NAMALWA (cell line): Measurements from ENCODE around the gene BSND.
"Not testable (repeated sequence)": the region's sequence is repeated elsewhere in the genome, so short reads cannot be mapped to it uniquely, and the experiment has no call there.

Experiments
- DNase-seq: peaks from one replicate; pipeline ENCODE4 v3.0.0-alpha.2; 2015; ENCODE audit warnings: low spot score

The BSND gene

DNA sequence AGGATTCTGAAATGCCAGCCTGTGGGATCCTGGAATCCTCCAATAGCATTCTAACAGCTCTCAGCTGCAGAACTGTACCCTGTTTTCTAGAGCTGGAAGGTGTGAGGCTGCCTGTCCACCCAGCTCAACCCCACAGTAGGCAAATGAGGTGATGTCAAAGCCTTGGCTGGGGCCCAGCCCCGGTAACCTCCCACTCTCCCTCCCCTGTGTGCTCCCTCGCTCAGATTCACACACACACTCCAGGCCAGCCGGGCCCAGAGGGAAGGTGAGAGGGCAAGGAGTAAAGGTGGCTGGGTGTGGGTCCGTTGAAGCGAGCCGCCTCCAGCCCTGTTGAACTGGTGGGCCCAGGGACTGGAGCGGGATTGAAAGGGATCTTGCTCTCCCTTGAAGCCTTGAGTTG is at the start of gene BSND:
TSS of gene BSND (plus strand) at position 257 of the 400 bp plus-strand sequence. CDS start 254 bp downstream, outside the sequence.
- DNase-seq = peak; percentile 19

DNA sequence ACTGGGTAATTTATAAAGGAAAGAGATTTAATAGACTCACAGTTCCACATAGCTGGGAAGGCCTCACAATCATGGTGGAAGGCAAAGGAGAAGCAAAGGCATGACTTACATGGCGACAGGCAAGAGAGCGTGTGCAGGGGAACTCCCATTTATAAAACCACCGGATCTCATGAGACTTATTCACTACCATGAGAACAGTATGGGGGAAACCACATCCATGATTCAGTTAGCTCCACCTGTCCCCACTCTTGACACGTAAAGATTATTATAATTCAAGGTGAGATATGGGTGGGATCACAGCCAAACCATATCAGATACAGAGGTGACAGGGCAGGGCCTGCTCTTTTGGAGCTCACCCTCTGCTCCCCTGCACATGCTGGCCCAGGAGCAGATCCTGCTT is 49.7 kb upstream of the BSND start:
- DNase-seq = no peak

DNA sequence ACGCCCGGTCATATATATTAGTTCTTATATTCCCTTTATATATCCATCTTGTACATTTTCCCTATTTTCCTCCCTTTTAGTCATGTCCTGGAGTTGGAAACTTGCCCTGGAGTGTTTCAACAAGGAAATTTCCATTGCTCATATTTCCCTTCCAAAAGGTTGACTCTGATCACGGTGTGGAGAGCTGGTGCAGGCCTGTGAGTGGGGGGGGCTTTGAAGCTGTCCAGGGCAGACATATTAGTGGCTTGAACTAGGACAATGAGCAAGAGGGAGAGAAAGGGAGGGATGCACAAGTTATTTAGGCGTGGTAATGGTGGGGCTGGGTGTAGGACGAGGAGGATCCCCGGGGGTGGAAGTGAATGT is 48.7 kb upstream of the BSND start:
- no peak for DNase-seq

- peak; percentile 73 for DNase-seq
These were observed 48.2 kb upstream of the BSND start for GRCh38 chr1:54950369-54951163.

- no peak for DNase-seq
These were observed 46.9 kb upstream of the BSND start for GRCh38 chr1:54951810-54952226.

DNA sequence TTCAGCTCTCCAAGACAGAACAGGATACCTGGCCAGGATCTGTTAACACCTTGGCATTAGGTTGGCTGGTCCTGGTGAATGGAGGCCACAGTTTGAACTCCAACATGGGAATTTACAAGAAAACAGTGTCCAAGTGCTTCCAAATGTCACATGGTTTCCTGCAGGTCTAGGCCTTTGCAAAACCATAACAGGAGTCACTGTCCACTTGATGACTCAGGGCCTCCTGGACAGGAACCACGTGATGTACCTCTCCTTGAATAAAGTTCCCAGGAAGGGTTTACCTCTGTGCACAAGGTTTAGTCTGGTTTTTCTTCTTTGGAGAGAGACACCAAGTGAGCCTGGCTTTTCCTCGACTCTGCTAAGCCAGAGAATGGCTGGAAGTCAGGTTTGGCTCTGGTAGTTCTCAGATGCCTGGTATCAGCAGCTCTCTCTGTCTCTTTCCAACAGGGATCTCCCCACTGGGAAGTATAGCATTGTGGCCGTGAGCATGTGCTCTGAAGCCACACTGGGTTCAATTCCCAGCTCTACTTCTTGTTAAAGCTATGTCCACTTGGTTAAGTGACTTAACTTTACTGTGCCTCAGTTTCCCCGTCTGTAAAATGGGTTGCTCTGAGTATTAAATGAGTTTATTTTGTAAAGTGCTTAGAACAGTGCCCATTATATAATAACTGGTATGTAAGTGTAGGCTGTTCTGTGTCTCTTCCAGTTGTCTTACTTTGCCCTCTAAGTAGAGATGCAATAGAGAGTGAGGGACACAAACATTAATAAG is 45.6 kb upstream of the BSND start:
- no peak for DNase-seq

- DNase-seq = no peak
These were observed 44.9 kb upstream of the BSND start for GRCh38 chr1:54953846-54954245.

- DNase-seq = no peak
These were observed 43.4 kb upstream of the BSND start for GRCh38 chr1:54955359-54955758.

- DNase-seq = no peak
These were observed 42.0 kb upstream of the BSND start for GRCh38 chr1:54956726-54957125.

DNA sequence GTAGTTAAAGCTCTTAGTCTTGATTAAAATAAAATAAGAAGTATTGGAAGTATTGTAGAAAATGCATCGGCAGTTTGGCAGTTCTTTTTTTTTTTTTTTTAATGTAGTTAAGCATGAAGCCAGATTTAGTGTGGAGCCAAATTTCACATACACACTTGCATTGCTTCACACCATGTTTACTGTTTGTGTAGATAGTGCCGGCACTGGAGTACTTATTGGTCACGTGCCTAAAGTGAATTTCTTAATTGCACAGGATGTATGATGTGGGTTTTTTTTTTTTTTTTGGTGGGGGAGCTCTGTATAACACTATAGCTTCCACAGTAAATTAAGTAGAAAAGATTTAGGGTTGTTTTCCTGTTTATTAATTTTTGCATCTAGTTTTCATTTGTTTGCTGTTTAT is 39.5 kb upstream of the BSND start:
- no peak for DNase-seq

- no peak for DNase-seq
These were observed 35.9 kb upstream of the BSND start for GRCh38 chr1:54962612-54963395.

DNA sequence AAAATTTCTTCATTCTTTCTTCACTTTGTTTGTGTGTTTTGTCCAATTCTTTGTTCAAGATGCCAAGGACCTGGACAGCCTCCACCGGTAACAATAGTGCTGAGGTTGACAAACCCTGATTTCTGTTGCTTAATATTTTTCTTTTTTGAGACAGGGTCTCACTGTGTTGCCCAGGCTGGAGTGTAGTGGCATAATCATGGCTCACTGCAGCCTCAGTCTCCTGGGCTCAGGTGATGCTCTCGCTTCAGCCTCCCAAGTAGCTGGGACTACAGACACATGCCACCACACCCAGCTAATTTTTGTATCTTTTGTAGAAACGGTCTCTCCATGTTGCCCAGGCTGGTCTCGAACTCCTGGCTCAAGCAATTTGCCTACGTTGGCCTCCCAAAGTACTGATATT is 34.9 kb upstream of the BSND start:
- not testable (repeated sequence) for DNase-seq

- peak; percentile 56 for DNase-seq
These were observed 33.0 kb upstream of the BSND start for GRCh38 chr1:54965624-54966340.

DNA sequence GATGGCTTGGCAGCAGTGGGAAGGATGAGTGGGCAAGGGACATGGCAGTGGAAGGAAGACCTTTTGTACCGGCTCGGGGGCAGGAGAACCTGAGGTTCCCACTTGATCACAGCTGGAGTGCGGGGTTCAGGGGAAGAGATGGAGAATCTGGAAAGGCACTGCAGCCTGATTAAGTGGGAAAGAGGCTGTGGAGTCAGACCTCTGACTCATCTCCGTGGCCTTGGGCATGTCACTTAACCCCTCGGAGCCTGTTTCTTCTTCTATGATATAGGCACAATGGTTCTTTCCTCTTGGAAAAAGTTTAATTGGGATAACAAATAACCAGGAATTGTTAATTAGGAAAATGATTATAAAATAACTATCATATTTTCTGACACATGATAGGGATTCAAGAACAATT is 31.4 kb upstream of the BSND start:
- no peak for DNase-seq

DNA sequence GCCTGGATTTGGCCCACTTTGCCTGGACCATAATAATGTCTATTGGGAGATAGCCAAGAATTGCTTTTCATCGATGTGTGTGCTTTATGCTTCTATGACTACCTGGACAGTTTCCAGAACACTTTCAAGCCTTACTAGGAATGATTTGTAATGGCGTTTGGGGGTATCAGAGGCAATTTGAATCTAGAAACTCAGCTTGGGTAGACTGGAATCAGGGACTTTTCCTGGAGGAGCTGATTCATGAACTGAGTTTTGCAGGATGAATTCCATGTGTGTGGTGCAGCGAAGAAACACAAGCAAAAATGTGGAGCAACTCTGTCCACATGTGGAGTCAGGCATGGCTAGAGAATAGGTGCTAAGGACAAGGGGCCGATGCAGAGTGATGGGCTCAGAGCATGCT is 30.2 kb upstream of the BSND start:
- DNase-seq = no peak

DNA sequence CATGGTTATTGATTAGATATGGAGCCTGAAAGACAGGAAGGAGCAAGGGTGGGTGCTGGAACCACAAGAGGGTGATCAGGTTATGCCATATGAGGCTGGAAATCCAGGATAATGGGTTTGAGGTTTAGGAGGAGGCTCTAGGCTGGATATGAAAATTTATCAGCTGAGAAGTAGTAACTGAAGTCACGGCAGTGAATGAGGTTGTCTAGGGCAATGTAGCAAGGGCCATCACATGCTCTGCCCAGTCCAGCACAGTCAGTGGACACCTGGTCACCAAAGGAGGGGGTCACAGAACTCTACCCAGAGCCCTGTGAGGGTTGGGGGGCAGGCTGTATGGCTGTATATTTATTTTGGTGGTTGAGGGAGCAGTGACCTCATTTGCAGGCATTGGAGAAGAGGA is 28.9 kb upstream of the BSND start:
- DNase-seq = no peak

DNA sequence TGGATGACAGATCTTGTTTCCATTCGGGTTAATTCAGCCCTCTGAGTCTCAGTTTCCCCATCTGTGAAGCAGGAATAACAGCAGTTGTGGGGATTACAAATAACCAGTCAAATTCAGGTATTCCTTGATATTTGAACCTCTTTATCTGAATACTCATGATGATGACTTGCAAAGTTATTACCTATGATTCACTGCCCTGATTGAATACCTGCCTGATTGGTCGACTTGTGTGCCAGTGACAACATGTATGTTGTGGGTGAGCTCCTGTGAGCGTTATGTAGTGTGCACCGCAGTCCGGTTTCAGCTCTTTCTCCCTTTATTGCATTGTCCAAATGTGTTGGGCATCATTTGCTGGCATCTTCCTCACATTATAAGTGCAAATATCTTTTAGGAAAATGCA is 27.8 kb upstream of the BSND start:
- no peak for DNase-seq

DNA sequence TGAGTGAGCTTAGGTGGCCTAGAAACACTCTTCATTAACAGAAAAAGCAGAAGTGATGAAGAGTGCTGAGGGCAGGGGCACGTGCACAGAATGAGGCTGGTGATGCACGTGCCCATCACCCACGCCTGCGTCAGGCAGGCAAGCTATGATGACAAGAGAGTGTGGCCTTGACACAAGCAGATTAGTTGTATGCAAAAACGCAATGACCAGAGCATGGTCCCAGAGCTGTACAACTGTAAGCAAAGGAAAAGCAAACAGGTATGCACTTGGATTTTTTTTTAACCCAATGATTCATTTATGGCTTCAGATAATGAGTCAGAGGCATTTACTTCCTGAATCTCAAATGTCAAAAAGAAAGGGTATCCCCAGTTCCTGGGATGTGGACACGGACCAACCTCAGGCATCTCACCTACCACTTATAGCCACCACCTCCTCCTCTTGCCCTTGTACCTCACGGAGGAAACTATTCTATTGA is 27.4 kb upstream of the BSND start:
- DNase-seq = peak; percentile 21

GRCh38 chr1:54972436-54972835 is 26.3 kb upstream of the BSND start:
- no peak for DNase-seq

DNA sequence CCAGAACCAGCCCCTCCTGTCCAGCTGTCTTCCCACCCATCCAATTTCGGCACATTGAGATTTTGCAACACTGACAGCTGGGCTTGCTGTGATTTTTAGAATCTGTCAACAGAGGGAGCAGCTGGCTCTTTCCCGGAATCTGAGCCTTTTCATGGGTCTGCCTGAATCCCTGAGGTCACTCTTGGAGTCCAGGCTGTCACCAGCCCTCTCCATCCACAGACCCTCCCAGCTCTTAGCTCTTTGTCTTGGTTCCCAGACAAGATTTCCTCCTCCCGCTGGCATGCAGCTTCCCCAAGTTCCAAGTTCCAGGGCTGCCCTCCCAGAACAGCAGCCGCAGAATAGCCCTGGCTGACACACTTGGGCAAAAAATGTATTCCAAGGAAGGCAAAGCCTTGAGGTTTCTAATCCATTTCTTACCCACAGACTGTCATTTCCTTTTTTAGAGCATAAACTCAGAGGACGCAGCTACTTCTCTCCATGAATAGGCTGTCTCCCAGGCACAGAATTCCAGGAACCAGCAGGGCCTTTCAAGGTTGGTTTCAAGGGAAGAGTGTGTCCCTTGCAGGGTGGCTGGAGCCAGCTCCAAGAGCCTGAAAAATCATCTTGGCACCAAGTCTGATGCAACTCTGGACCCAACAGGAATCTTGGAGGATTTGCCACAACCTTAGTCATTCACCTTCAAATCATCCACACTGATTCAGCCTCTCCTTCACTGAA is 25.4 kb upstream of the BSND start:
- no peak for DNase-seq
